ENCODE data around the gene C3orf20. TPM values are rescaled to one million over a fixed set of nuclear protein-coding genes. Genes with fewer than 3 reads are reported as not detected.

Gene C3orf20
- total RNA-seq, 1 experiment from 2014 or later: not detected

DNA sequence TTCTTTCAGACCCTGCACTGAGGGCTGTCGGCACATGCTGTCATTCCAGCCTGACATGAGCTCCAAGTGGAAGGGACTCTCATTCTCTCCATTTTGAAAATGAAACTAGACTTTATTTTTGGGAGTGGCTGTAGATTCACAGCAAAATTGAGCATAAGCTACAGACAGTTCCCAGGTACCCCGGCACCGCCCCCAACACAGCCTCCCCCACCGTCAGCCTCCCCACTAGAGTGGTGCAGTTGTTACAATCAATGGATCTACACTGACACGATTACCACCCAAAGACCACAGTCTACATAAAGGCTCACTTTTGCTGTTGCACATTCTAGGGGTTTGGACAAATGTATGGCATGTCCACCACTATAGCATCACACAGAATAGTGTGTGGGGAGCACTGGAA, 114.3 kb downstream of the C3orf20 start:
- BruUV-seq (replicated peaks): no TSS peak
- ChIA-PET CTCF (no interaction called here), POLR2A (no interaction called here)
- Histone ChIP-seq H3K4me1 (ENCODE audit: control insufficient read depth, insufficient read depth, low read length) (no peaks in the 10 kb centered on the region), H3K4me3 (ENCODE audit: low read depth in 2 of 2, low read length in 2 of 2) (0 out of 4 replicates have a peak overlapping the region, but pooled peaks of 1 of the 2 experiments have one; percentile 1), H3K27ac (ENCODE audit: low read length) (no peak overlapping the region), H3K9me3 (ENCODE audit: control insufficient read depth, insufficient read depth, low read depth, low read length) (no peaks in the 10 kb centered on the region), H3K27me3 (ENCODE audit: control insufficient read depth, insufficient read depth, low read length) (no peaks in the 10 kb centered on the region), H3K36me3 (ENCODE audit: control insufficient read depth, insufficient read depth, low read length) (no peaks in the 10 kb centered on the region)
- no peak for DNase-seq (ENCODE audit: low read depth, low spot score)
- no peak for ATAC-seq
- in situ Hi-C loops (cut with HindIII; ENCODE audit: low pct_unique_long_range_greater_than_20kb, low sequenced_read_pairs) (no loop called here), intact Hi-C loops (cut with micrococcal nuclease; ENCODE audit: unreplicated experiment) (no loop called here)
- no peak for TF ChIP-seq CTCF (IDR thresholded peaks at IDR 0.05)
- TF ChIP-seq POLR2AphosphoS5 (IDR thresholded peaks at IDR 0.05; ENCODE audit: low read depth, low read length): no peak
- TF ChIP-seq TCF7L2 (IDR thresholded peaks at IDR 0.05; ENCODE audit: low read depth, low read length): no peak
- no peak for TF ChIP-seq SIN3A (IDR thresholded peaks at IDR 0.05; ENCODE audit: borderline replicate concordance, insufficient read depth, low read depth, low read length)
- TF ChIP-seq, protein P1, sequence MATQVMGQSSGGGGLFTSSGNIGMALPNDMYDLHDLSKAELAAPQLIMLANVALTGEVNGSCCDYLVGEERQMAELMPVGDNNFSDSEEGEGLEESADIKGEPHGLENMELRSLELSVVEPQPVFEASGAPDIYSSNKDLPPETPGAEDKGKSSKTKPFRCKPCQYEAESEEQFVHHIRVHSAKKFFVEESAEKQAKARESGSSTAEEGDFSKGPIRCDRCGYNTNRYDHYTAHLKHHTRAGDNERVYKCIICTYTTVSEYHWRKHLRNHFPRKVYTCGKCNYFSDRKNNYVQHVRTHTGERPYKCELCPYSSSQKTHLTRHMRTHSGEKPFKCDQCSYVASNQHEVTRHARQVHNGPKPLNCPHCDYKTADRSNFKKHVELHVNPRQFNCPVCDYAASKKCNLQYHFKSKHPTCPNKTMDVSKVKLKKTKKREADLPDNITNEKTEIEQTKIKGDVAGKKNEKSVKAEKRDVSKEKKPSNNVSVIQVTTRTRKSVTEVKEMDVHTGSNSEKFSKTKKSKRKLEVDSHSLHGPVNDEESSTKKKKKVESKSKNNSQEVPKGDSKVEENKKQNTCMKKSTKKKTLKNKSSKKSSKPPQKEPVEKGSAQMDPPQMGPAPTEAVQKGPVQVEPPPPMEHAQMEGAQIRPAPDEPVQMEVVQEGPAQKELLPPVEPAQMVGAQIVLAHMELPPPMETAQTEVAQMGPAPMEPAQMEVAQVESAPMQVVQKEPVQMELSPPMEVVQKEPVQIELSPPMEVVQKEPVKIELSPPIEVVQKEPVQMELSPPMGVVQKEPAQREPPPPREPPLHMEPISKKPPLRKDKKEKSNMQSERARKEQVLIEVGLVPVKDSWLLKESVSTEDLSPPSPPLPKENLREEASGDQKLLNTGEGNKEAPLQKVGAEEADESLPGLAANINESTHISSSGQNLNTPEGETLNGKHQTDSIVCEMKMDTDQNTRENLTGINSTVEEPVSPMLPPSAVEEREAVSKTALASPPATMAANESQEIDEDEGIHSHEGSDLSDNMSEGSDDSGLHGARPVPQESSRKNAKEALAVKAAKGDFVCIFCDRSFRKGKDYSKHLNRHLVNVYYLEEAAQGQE (IDR thresholded peaks at IDR 0.05; ENCODE audit: insufficient read depth in 1 of 2, low read depth in 2 of 2, low read length in 1 of 2): no peak

DNA sequence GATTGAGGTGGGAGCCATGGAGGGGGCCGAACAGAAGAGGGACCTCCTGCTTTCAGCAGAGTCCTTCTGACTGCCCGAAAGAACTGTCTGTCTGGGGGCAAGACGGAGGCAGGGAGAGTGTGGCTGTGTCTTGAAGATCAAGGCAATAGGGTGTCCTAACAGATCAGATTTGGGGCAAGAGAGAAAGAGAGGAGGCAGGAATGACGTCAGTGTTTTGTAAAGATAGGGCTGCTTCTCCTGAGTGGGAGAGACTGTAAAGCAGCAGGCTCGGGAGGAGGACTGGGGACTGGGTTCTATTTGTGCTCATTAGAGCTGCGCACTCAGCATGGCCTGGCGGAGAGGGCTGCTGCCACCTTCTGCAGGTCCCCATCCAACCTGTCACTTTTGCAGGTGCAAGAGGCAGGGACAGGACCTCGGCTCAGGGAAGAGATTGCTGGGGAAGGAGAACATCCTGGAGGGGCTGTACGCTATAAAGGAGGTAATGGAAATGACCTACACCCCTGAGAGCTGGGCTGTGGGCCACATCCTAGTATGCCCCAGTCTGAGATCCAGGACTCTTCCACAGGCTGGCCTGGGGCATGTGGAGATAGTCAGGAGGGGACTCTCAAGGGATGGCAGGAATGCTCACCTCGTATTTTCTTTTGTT, 114.8 kb downstream of the C3orf20 start:
- no peaks in the 10 kb centered on the region for H3K9me3 ChIP-seq (ENCODE audit: control insufficient read depth, insufficient read depth, low read depth, low read length)
- DNase-seq (ENCODE audit: low read depth, low spot score) (no peak), ATAC-seq (no peak)
- TF ChIP-seq TCF7L2 (IDR thresholded peaks at IDR 0.05; ENCODE audit: low read depth, low read length) (no peak), SIN3A (IDR thresholded peaks at IDR 0.05; ENCODE audit: borderline replicate concordance, insufficient read depth, low read depth, low read length) (no peak), POLR2AphosphoS5 (IDR thresholded peaks at IDR 0.05; ENCODE audit: low read depth, low read length) (no peak), CTCF (IDR thresholded peaks at IDR 0.05) (no peak)
- TF ChIP-seq, protein P1 (IDR thresholded peaks at IDR 0.05; ENCODE audit: insufficient read depth in 1 of 2, low read depth in 2 of 2, low read length in 1 of 2): no peak
- no peaks in the 10 kb centered on the region for H3K36me3 ChIP-seq (ENCODE audit: control insufficient read depth, insufficient read depth, low read length)
- BruUV-seq (replicated peaks): no TSS peak
- ChIA-PET POLR2A (no interaction called here), CTCF (no interaction called here)
- no peaks in the 10 kb centered on the region for H3K4me1 ChIP-seq (ENCODE audit: control insufficient read depth, insufficient read depth, low read length)
- no peak overlapping the region for H3K27ac ChIP-seq (ENCODE audit: low read length)
- in situ Hi-C loops (cut with HindIII; ENCODE audit: low pct_unique_long_range_greater_than_20kb, low sequenced_read_pairs) (no loop called here), intact Hi-C loops (cut with micrococcal nuclease; ENCODE audit: unreplicated experiment) (no loop called here)
- no peaks in the 10 kb centered on the region for H3K27me3 ChIP-seq (ENCODE audit: control insufficient read depth, insufficient read depth, low read length)
- H3K4me3 ChIP-seq (ENCODE audit: low read depth in 2 of 2, low read length in 2 of 2): no peak overlapping the region
